ENCODE data around the gene GNAI3.
A peak's percentile ranks its signal among the peaks of the same experiment; 100 is the strongest.
"Not testable (repeated sequence)": the region's sequence is repeated elsewhere in the genome, so short reads cannot be mapped to it uniquely, and the experiment has no call there.

Gene GNAI3

DNA sequence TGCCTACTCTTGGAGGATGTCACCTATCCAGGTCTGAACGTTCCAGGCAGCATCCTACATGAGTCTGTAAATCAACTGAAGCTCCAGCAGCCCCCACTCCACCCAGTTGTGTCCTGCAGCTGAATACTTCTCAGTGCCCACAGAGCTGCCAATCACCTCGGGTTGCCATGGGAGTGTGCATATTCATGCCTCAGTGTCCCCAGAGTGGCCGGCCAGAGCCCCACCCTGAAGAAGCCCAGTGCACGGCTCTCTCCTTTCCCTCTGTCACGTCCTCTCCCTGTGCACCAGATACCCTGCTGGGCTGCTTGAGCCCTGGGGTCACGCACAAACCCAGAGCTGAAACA lies 91.4 kb downstream of the GNAI3 start:
- DNase-seq: peak; percentile 61

DNA sequence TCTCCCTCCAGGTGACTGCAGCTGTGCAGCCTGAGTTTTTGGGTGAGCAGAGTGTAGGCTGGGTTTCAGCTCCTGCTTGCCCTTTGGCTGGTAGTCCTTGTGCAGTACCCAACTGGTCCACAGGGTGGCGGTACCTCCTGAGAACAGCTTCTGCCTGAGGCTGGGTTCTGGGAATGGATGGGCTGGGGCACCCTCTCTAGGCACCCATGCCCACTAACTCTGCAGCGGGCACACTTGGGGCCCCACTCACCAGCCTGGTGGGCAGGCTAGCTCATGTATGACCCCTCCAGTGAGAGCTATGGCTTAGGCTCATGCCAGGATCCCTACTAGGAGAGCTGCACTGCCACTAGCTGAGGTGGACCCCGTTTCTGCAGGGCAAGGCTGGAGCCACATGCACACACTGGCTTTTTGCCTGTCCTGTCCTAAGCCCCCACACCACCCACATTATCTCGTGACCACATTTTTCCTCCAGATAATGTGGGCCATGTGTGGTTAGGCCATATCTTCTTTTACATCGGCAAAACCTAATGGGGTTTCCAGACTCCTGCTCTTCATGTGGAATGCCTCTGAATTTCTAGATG lies 92.0 kb downstream of the GNAI3 start:
- DNase-seq: peak; percentile 97

GRCh38 chr1:109641078-109641740 lies 92.8 kb downstream of the GNAI3 start:
- no peak for DNase-seq

DNA sequence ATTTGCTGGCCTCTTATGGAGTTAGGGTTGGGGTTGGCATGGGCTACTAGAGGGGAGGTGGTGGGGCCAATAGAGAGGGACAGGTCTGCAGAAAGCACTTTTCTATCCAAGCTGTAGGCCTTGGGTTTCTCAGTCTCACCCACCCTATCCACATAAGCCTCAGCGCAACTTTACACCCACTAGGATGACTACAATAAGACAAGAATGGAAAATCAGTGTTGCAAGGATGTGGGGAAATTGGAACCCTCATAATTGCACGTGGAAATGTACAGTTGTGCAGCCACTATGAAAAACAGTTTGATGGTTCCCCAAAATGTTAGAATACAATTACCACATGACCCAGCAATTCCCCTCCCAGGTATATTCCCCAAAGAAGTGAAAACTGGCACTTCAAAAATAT lies 93.4 kb downstream of the GNAI3 start:
- DNase-seq: no peak

GRCh38 chr1:109642626-109643025 lies 94.2 kb downstream of the GNAI3 start:
- DNase-seq: no peak

GRCh38 chr1:109643385-109644230 lies 95.2 kb downstream of the GNAI3 start:
- peak; percentile 95 for DNase-seq

DNA sequence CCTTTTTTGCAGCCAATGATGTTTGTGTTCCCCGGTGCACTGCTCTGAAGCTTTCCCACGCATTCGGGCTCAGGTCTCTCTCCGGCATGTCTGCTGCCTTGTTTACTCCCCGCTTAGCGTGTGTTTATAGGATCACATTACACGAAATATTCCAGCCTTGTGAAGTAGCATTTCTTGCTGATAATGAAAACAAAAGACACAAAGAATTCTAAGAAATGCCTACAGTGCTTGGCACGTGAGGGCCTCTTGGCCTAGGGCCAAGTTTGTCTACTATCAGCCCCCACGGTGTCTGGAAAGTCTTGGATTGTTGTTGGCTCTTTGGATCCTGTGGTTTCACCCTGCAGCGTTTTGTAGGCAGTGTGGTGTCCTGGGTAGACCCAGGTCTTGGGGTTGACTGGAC lies 96.3 kb downstream of the GNAI3 start:
- DNase-seq: no peak

- no peak for DNase-seq
Measured at GRCh38 chr1:109649491-109649914, 101.1 kb downstream of the GNAI3 start.

DNA sequence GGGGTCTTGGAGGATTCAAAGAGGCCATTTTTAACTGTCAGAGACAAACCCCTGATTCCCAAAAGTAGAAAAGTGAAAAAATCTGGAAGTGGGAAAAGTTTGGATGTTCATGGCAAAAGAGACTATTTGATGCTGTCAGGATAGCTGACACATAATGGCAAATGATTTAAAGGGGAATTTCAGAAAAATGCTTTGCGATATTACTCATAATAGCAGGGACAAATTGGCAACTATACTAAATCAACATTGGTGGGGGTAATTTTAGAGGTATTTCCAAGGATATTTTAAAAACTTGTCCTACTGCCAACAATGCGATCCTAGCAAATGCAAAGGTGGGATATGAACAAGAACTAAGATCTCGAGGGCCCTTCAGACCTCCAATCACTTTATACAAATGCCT lies 102.2 kb downstream of the GNAI3 start:
- DNase-seq: no peak

GRCh38 chr1:109652402-109652801 lies 104.0 kb downstream of the GNAI3 start:
- no peak for DNase-seq

DNA sequence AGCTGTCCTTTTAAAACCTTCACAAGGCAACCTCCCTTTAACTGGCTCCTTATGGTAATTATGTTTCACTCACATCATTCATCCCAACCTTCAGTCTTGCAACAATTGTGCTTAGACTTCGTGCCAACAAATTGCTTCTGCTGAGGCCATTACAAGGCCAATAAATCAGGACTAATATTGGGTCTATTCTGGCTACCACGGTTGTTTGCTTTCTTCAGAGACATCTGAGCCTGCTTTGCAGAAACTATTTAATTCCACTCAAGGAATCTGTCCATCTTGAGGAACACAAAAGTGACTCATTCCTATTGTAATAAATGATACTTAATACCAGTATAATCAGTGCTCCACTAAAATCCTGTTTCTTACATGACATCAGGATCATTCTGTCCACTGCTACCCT lies 104.9 kb downstream of the GNAI3 start:
- DNase-seq: no peak

DNA sequence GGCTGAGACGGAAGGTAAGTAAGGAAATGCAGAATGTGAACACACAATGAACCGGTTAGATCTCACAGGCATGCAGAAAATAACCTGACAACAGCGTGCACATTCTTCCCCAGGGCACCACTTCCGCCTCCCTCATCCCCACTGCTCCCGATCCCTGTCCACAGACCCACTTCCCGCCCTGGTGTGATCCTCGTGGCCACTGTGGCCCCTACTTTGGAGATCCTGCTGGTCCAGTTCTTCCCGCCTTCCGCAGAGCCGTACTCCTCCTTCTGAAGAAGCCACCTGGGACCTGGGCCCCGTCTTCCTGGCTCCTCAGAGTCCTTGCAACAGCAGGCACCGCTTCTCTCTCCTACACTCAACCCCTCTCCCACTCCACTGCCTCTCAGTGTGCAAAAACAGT lies 106.1 kb downstream of the GNAI3 start:
- DNase-seq: no peak

GRCh38 chr1:109655615-109656519 lies 107.5 kb downstream of the GNAI3 start, which contains the start of gene GSTM4:
Gene GSTM4, plus strand, starts transcription at chr1:109656099. Its CDS starts 291 bp downstream, at chr1:109656390.
- peak; percentile 88 for DNase-seq

DNA sequence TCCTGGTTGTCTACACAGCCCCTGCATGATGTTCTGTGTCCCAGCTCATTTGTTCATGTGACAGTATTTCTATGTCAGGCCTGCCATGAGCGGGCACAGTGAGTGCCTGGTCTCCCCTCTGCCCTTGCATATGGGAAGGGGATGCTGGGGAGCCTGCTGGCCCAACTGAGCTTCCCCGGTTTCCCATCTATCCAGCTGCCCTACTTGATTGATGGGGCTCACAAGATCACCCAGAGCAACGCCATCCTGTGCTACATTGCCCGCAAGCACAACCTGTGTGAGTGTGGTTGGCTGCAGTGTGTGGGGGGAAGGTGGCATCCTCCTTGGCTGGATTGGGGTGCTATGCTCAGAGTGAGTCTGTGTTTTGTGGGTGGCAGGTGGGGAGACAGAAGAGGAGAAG lies 109.0 kb downstream of the GNAI3 start:
- DNase-seq: no peak

DNA sequence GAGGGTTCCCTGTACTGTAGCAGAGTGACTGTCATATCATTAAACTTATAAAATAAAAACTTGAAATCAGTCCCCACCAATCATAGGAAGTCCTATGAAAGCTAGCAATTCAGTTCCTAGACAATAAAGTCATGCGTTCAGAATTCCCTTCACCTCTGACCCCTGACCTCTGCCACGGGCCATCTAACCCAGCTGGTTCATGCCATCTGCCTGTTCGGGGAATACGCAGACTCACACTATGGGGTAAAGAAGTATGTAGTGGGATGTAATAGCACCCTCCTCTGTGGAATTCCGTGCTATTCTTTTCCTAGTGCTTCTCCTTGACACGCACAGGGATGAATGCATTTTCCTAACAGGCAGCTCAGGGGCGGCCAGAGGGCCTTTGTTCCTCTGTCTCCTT lies 109.6 kb downstream of the GNAI3 start:
- no peak for DNase-seq

DNA sequence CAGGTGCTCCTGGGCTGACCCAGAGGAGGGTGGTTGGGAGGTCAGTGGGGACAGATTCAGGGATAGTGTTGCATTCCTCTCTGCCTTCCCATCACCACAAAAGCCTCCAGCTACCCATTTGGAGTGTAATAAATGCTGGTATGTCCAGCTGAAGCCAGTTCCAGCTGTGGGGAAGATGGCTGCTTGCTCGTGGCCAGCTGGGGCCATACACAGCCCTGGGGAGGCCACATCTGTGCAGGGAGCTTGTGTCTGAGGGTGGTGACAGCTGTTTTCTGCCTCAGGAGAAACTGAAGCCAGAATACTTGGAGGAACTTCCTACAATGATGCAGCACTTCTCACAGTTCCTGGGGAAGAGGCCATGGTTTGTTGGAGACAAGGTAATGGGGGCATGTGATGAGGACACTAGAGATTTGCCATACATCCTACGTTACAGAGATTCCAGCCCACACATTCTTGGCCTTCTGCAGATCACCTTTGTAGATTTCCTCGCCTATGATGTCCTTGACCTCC lies 110.2 kb downstream of the GNAI3 start:
- DNase-seq: no peak

GRCh38 chr1:109659145-109659544 lies 110.7 kb downstream of the GNAI3 start:
- no peak for DNase-seq

- DNase-seq: no peak
Measured at GRCh38 chr1:109659997-109660690, 111.7 kb downstream of the GNAI3 start.

- not testable (repeated sequence) for DNase-seq
Measured at GRCh38 chr1:109660691-109661026, 112.2 kb downstream of the GNAI3 start.

DNA sequence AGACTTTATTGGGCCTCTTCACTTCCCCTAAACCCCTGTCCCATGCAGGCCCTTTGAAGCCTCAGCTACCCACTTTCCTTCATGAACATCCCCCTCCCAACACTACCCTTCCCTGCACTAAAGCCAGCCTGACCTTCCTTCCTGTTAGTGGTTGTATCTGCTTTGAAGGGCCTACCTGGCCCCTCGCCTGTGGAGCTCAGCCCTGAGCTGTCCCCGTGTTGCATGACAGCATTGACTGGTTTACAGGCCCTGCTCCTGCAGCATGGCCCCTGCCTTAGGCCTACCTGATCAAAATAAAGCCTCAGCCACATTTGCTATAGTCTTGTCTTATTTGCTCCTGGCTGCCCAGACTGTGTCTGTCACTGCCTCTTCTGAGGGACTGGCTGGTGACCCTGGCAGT lies 113.0 kb downstream of the GNAI3 start:
- no peak for DNase-seq

- no peak for DNase-seq
Measured at GRCh38 chr1:109664671-109665070, 116.3 kb downstream of the GNAI3 start.

- DNase-seq: peak; percentile 89
Measured at GRCh38 chr1:109667452-109668122, 119.2 kb downstream of the GNAI3 start, which contains the start of gene GSTM2. Gene GSTM2, plus strand, starts transcription at chr1:109668057. Its CDS starts 59 bp downstream, at chr1:109668116.

Data from activated effector memory CD4-positive, alpha-beta T cell treated with anti-CD3 and anti-CD28 coated beads, Interleukin-2, amount 50 U/mL, for 16 hours (primary cell).